ENCODE data around the gene PATJ.
"Not testable (repeated sequence)": the region's sequence is repeated elsewhere in the genome, so short reads cannot be mapped to it uniquely, and the experiment has no call there.

Gene PATJ

GRCh38 chr1:61951731-61952580 lies 209.7 kb downstream of the PATJ start:
- no peak for DNase-seq

- no peak for DNase-seq
Measured at GRCh38 chr1:61952675-61953074, 210.4 kb downstream of the PATJ start.

- no peak for DNase-seq
Measured at GRCh38 chr1:61953076-61953789, 211.0 kb downstream of the PATJ start.

GRCh38 chr1:61953790-61954150 lies 211.5 kb downstream of the PATJ start:
- no peak for DNase-seq

- DNase-seq, result no peak
Measured at GRCh38 chr1:61955261-61955660, 213.0 kb downstream of the PATJ start.

GRCh38 chr1:61956016-61956645 lies 213.9 kb downstream of the PATJ start:
- DNase-seq, result no peak

- no peak for DNase-seq
Measured at GRCh38 chr1:61956784-61957183, 214.5 kb downstream of the PATJ start.

- no peak for DNase-seq
Measured at GRCh38 chr1:61961009-61961408, 218.7 kb downstream of the PATJ start.

- DNase-seq, result no peak
Measured at GRCh38 chr1:61962631-61963030, 220.4 kb downstream of the PATJ start.

- not testable (repeated sequence) for DNase-seq
Measured at GRCh38 chr1:61966450-61967225, 224.4 kb downstream of the PATJ start.

GRCh38 chr1:61967750-61968149 lies 225.5 kb downstream of the PATJ start:
- no peak for DNase-seq

GRCh38 chr1:61968869-61969268 lies 226.6 kb downstream of the PATJ start:
- no peak for DNase-seq

GRCh38 chr1:61973100-61973837 lies 231.0 kb downstream of the PATJ start:
- DNase-seq, result no peak

- DNase-seq, result no peak
Measured at GRCh38 chr1:61975638-61976037, 233.4 kb downstream of the PATJ start.

GRCh38 chr1:61976566-61976965 lies 234.3 kb downstream of the PATJ start:
- DNase-seq, result no peak

- DNase-seq, result no peak
Measured at GRCh38 chr1:61978796-61979195, 236.5 kb downstream of the PATJ start.

- DNase-seq, result no peak
Measured at GRCh38 chr1:61979729-61980128, 237.4 kb downstream of the PATJ start.

- no peak for DNase-seq
Measured at GRCh38 chr1:61980561-61980960, 238.3 kb downstream of the PATJ start.

- no peak for DNase-seq
Measured at GRCh38 chr1:61981870-61982660, 239.8 kb downstream of the PATJ start.

GRCh38 chr1:61983236-61983635 lies 241.0 kb downstream of the PATJ start:
- DNase-seq, result no peak

- DNase-seq, result no peak
Measured at GRCh38 chr1:61992257-61992656, 250.0 kb downstream of the PATJ start.

Measured in activated CD4-positive, alpha-beta T cell treated with anti-CD3 and anti-CD28 coated beads, Interleukin-2, amount 50 U/mL, for 4 hours (primary cell).